ENCODE data around the gene CHRDL2. TPM values are rescaled to one million over a fixed set of nuclear protein-coding genes. Genes with fewer than 3 reads are reported as not detected.

Gene CHRDL2
- total RNA-seq, 1 experiment from 2014 or later: 0.37 TPM

GRCh38 chr11:74691755-74692154, 39.5 kb downstream of the CHRDL2 start:
- no peak for TF ChIP-seq MAX (CRISPR knock-in tag; IDR thresholded peaks at IDR 0.05)
- no peak for TF ChIP-seq OVOL2 (CRISPR knock-in tag; IDR thresholded peaks at IDR 0.05; ENCODE audit: borderline replicate concordance)
- TF ChIP-seq ZMAT4 (CRISPR knock-in tag; IDR thresholded peaks at IDR 0.05): no peak
- TF ChIP-seq, protein P1, sequence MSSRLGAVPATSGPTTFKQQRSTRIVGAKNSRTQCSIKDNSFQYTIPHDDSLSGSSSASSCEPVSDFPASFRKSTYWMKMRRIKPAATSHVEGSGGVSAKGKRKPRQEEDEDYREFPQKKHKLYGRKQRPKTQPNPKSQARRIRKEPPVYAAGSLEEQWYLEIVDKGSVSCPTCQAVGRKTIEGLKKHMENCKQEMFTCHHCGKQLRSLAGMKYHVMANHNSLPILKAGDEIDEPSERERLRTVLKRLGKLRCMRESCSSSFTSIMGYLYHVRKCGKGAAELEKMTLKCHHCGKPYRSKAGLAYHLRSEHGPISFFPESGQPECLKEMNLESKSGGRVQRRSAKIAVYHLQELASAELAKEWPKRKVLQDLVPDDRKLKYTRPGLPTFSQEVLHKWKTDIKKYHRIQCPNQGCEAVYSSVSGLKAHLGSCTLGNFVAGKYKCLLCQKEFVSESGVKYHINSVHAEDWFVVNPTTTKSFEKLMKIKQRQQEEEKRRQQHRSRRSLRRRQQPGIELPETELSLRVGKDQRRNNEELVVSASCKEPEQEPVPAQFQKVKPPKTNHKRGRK (CRISPR knock-in tag; IDR thresholded peaks at IDR 0.05; ENCODE audit: borderline replicate concordance): no peak
- no peak for TF ChIP-seq SMAD4 (CRISPR knock-in tag; IDR thresholded peaks at IDR 0.05)
- TF ChIP-seq, protein P2, sequence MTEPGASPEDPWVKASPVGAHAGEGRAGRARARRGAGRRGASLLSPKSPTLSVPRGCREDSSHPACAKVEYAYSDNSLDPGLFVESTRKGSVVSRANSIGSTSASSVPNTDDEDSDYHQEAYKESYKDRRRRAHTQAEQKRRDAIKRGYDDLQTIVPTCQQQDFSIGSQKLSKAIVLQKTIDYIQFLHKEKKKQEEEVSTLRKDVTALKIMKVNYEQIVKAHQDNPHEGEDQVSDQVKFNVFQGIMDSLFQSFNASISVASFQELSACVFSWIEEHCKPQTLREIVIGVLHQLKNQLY (CRISPR knock-in tag; IDR thresholded peaks at IDR 0.05): no peak
- no peak for TF ChIP-seq NFYB (CRISPR knock-in tag; conservative IDR thresholded peaks at IDR 0.05; ENCODE audit: low read depth)
- TF ChIP-seq E2F1 (CRISPR knock-in tag; IDR thresholded peaks at IDR 0.05): no peak
- TF ChIP-seq ZBTB21 (CRISPR knock-in tag; IDR thresholded peaks at IDR 0.05; ENCODE audit: borderline replicate concordance): no peak
- TF ChIP-seq ZNF138 (CRISPR knock-in tag; conservative IDR thresholded peaks at IDR 0.05): no peak
- no peak for TF ChIP-seq CBFB (CRISPR knock-in tag; IDR thresholded peaks at IDR 0.05; ENCODE audit: low read depth)
- TF ChIP-seq ELF4 (CRISPR knock-in tag; IDR thresholded peaks at IDR 0.05; ENCODE audit: low read depth): no peak
- no peak for TF ChIP-seq ESRRA (CRISPR knock-in tag; IDR thresholded peaks at IDR 0.05; ENCODE audit: borderline replicate concordance)
- TF ChIP-seq SP1 (CRISPR knock-in tag; conservative IDR thresholded peaks at IDR 0.05): no peak
- TF ChIP-seq, protein P3, sequence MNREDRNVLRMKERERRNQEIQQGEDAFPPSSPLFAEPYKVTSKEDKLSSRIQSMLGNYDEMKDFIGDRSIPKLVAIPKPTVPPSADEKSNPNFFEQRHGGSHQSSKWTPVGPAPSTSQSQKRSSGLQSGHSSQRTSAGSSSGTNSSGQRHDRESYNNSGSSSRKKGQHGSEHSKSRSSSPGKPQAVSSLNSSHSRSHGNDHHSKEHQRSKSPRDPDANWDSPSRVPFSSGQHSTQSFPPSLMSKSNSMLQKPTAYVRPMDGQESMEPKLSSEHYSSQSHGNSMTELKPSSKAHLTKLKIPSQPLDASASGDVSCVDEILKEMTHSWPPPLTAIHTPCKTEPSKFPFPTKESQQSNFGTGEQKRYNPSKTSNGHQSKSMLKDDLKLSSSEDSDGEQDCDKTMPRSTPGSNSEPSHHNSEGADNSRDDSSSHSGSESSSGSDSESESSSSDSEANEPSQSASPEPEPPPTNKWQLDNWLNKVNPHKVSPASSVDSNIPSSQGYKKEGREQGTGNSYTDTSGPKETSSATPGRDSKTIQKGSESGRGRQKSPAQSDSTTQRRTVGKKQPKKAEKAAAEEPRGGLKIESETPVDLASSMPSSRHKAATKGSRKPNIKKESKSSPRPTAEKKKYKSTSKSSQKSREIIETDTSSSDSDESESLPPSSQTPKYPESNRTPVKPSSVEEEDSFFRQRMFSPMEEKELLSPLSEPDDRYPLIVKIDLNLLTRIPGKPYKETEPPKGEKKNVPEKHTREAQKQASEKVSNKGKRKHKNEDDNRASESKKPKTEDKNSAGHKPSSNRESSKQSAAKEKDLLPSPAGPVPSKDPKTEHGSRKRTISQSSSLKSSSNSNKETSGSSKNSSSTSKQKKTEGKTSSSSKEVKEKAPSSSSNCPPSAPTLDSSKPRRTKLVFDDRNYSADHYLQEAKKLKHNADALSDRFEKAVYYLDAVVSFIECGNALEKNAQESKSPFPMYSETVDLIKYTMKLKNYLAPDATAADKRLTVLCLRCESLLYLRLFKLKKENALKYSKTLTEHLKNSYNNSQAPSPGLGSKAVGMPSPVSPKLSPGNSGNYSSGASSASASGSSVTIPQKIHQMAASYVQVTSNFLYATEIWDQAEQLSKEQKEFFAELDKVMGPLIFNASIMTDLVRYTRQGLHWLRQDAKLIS (CRISPR knock-in tag; IDR thresholded peaks at IDR 0.05; ENCODE audit: borderline replicate concordance): no peak
- no peak for TF ChIP-seq FOXP1 (CRISPR knock-in tag; IDR thresholded peaks at IDR 0.05; ENCODE audit: borderline replicate concordance)
- CTCF ChIA-PET: interaction anchor here (1.3 to 14.0 kb wide), 2 partner anchors 9 to 48 kb away, joined by 3 to 134 read pairs; no protein-coding TSS in a partner anchor
- Mint-ChIP-seq H3K27me3 (ENCODE audit: low read depth) (no peaks in the 10 kb centered on the region), H3K36me3 (no peaks in the 10 kb centered on the region), H3K4me3 (no peak overlapping the region), H3K27ac (no peak overlapping the region), H3K9me3 (no peaks in the 10 kb centered on the region), H3K4me1 (peaks cover 7% of the 10 kb centered on the region)
- POLR2A ChIA-PET: no interaction called here
- DNase-seq (ENCODE audit: low spot score) (no peak), ATAC-seq (no peak)

DNA sequence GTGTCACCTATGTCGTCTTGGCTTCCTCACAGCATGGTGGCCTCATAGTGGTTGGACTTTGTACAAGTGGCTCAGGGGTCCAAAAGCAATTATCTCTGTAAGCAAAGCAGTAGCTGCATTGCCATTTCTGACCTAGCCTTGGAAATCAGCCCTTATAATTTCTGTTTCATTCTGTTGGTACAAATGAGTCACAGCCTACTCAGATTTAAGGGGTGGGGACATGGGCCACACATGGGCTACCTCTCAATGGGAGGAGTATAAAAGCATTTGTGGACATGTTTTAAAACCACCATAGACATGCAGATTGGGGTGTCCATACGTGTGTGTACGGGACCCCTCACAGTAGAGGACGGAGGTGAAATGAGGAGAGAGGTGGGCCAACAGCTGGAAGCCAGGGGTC, 41.6 kb downstream of the CHRDL2 start:
- ATAC-seq (no peak), DNase-seq (ENCODE audit: low spot score) (no peak)
- TF ChIP-seq HMGA2 (CRISPR knock-in tag; IDR thresholded peaks at IDR 0.05) (no peak), FOXK1 (CRISPR knock-in tag; IDR thresholded peaks at IDR 0.05) (no peak), CREM (CRISPR knock-in tag; IDR thresholded peaks at IDR 0.05) (no peak)
- Mint-ChIP-seq H3K36me3 (no peaks in the 10 kb centered on the region), H3K27ac (no peak overlapping the region), H3K4me3 (no peak overlapping the region), H3K4me1 (no peaks in the 10 kb centered on the region), H3K9me3 (no peaks in the 10 kb centered on the region), H3K27me3 (ENCODE audit: low read depth) (no peaks in the 10 kb centered on the region; the same call in 1 of the 2 replicates)
- CTCF ChIA-PET: interaction anchor here (14.0 kb wide), 1 partner anchor 11 kb away, joined by 134 read pairs; no protein-coding TSS in a partner anchor
- POLR2A ChIA-PET: no interaction called here

Data from WTC11 (cell line).